A549 (cell line): ENCODE results near the gene AKAP5.

Experiments used
- CTCF ChIP-seq: fragments of >200 bp; sonication (Bioruptor Twin); formaldehyde crosslinking; IDR thresholded peaks from 3 replicates; pipeline ENCODE4 v1.5.1; 2016
- EHMT2 ChIP-seq: fragments of 200-600 bp; sonication (generic); IDR thresholded peaks from 2 replicates; pipeline ENCODE4 v1.6.1; 2016; ENCODE audit warnings: antibody characterized with exemption, low read depth, mild to moderate bottlenecking, moderate library complexity
- EP300 ChIP-seq, 2 experiments: fragments of >200 bp; sonication (Bioruptor Twin); formaldehyde crosslinking; IDR thresholded peaks; 2 replicates in 1 of 2; 3 replicates in 1 of 2; pipeline ENCODE4 v1.6.1; 2016 to 2017
- ESRRA ChIP-seq: fragments of 150-350 bp; IDR thresholded peaks from 2 replicates; pipeline ENCODE4 v1.6.1; 2014; ENCODE audit warnings: mild to moderate bottlenecking, low read length, borderline replicate concordance
- NPAS2 ChIP-seq: fragments of 250-450 bp; sonication (Bioruptor Pico); IDR thresholded peaks from 2 replicates; pipeline ENCODE4 v1.8.0; 2022; ENCODE audit warnings: mild to moderate bottlenecking, moderate library complexity, borderline replicate concordance
- RCOR1 ChIP-seq: fragments of 150-350 bp; IDR thresholded peaks from 2 replicates; pipeline ENCODE4 v1.6.1; 2014; ENCODE audit warnings: antibody characterized with exemption, low read length, low read depth
- REST ChIP-seq: fragments of 200-600 bp; sonication (generic); IDR thresholded peaks from 2 replicates; pipeline ENCODE4 v1.6.1; 2016; ENCODE audit warnings: antibody characterized with exemption, mild to moderate bottlenecking, moderate library complexity
- SMC3 ChIP-seq: fragments of >200 bp; sonication (Bioruptor Twin); formaldehyde crosslinking; IDR thresholded peaks from 3 replicates; pipeline ENCODE4 v1.6.1; 2018; ENCODE audit warnings: inconsistent platforms
- SREBF2 ChIP-seq: fragments of 450-650 bp; IDR thresholded peaks from 2 replicates; pipeline ENCODE4 v1.6.1; 2014; ENCODE audit warnings: mild to moderate bottlenecking, moderate library complexity
- TP53 ChIP-seq: fragments of 250-450 bp; sonication (Bioruptor Pico); IDR thresholded peaks from 2 replicates; pipeline ENCODE4 v1.5.0; 2021; ENCODE audit warnings: mild to moderate bottlenecking, moderate library complexity

GRCh38 chr14:64516969-64517368 lies 51.7 kb downstream of the AKAP5 start:
- no peak for TF ChIP-seq RCOR1
- no peak for TF ChIP-seq CTCF
- TF ChIP-seq ESRRA = no peak
- no peak for TF ChIP-seq EP300 (IDR thresholded peaks at IDR 0.05)
- TF ChIP-seq SMC3 = no peak
- no peak for TF ChIP-seq EHMT2
- TF ChIP-seq TP53 (CRISPR knock-in tag) = no peak
- no peak for TF ChIP-seq SREBF2
- TF ChIP-seq NPAS2 (CRISPR knock-in tag) = no peak
- no peak for TF ChIP-seq REST
